Coronary artery (tissue), 2 donors: ENCODE measurements around the gene SLIT1.
A peak's percentile ranks its signal among the peaks of the same experiment; 100 is the strongest.

ENCODE experiments used
- DNase-seq: peaks from one replicate; pipeline ENCODE4 v3.0.0-alpha.2; 2017; ENCODE audit warnings: low spot score
- H3K27ac ChIP-seq, 2 donors: fragments of 200-600 bp; sonication (generic); one replicate each; pipeline ENCODE4 v1.5.1; 2016 to 2019
- H3K4me3 ChIP-seq: fragments of 200-600 bp; sonication (generic); 2 replicates; pipeline ENCODE4 v1.5.1; 2016; ENCODE audit warnings: mild to moderate bottlenecking, moderate library complexity
- TF ChIP-seq, protein P1 (sequence below): fragments of 200-600 bp; sonication (generic); IDR thresholded peaks from one replicate; pipeline ENCODE4 v1.5.1; 2019; ENCODE audit warnings: antibody characterized with exemption

The SLIT1 gene

DNA sequence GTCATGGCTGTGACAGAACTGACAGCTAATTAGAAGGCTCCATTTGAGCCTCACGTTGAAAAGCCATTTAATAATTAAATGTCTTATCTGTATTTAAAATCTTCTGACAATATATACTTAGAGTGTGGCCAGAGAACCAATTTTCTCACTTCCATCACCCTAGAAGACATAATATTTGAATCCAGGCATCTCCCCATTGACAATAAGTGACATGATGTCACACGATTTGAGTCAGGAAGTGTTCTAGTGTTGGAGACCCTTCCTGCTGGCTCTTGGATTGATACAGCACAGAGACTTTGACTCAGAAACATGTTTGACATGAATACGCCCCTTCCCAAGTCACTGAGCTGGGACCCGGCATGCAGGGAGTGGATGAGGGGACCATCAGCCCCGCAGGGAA, 85.9 kb downstream of the SLIT1 start:
- TF ChIP-seq, protein P1, sequence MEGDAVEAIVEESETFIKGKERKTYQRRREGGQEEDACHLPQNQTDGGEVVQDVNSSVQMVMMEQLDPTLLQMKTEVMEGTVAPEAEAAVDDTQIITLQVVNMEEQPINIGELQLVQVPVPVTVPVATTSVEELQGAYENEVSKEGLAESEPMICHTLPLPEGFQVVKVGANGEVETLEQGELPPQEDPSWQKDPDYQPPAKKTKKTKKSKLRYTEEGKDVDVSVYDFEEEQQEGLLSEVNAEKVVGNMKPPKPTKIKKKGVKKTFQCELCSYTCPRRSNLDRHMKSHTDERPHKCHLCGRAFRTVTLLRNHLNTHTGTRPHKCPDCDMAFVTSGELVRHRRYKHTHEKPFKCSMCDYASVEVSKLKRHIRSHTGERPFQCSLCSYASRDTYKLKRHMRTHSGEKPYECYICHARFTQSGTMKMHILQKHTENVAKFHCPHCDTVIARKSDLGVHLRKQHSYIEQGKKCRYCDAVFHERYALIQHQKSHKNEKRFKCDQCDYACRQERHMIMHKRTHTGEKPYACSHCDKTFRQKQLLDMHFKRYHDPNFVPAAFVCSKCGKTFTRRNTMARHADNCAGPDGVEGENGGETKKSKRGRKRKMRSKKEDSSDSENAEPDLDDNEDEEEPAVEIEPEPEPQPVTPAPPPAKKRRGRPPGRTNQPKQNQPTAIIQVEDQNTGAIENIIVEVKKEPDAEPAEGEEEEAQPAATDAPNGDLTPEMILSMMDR = no peak

DNA sequence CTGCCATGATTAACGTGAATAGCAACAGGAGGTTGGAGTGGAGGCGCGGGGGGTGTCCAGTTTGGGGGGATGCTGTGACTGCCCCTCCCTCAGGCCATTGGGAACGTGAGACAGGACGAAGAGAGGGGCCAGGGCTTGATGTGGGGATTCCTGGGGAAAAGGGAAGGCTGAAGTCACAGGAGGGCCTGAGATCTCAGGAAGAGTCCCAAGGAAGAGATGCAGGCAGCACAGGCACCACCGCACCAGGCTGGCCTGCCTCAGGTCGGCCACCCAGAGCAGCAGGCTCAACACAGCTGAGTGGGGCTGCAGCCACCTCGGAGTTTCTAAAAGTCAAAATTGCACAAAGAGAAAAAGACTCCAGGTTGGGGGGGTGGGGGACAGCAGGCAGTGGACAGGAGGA, 86.7 kb downstream of the SLIT1 start:
- Histone ChIP-seq H3K27ac (no peak overlapping the region), H3K4me3 (no peak overlapping the region)
- TF ChIP-seq, protein P1 = no peak
- DNase-seq = no peak

More for the DNA sequence above, 85.9 kb downstream of the SLIT1 start:
- no peak overlapping the region for H3K27ac ChIP-seq
- H3K4me3 ChIP-seq = no peak overlapping the region
- no peak for DNase-seq

DNA sequence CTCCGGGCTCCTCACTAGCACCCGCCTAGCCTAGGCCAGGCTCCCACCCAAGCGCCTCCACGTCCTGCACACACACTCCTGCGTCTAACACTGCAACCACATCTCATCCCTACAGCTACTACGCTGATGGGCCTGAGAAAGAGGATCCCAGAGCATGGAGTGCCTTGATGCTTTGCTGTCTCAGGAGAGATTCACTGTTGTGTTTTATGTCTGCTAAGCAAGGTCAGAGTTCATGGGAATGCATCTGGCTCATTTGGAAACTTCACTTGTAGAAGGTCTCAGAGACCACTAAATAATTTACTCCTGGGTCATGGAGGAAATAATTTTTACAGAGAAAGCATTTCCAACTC, 88.7 kb downstream of the SLIT1 start:
- DNase-seq = no peak
- TF ChIP-seq, protein P1 = no peak
- no peak overlapping the region for H3K27ac ChIP-seq

DNA sequence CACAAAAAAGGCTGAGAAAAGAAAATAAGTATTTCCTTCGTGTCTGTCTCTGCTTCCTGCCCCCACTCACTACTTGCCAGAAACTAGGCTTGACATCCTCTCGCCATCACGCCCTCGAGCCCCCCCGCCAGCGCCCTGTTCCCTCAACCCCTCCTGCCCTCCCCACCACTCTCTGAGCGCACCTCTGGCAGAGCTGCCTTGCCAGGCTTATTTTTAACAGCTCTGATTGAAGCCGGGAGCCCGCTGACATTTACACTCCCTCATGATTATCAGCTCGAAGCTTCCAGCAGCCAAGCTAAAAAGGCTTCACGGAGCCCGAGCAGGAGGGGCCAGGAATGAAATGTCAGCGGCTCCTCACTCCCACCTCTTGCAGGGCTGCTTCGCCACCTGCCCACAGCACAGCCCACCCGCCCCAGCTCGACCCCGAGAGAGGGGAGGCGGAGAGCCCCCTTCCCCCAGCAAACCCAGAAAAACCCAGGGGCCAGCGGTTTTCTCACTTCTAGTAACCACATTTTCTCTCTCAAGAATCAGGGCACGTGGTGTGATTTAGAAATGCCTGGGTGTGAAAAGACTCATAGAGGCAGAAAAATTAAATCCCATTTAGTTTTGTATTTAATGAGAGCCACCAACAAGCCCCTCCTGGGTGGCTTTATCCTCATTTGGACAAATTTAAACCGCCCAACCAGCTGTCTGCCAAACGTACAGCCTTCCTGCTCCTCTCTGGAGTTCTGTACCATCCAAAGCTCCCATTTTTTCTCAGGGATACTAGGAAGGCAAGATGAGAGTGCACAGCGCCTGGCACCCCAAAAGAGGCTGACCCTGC, 89.3 kb downstream of the SLIT1 start:
- no peak for DNase-seq
- Histone ChIP-seq H3K4me3 (peak overlapping the region; percentile 40), H3K27ac (no peak overlapping the region)
- TF ChIP-seq, protein P1 = no peak

More for the DNA sequence above, 88.7 kb downstream of the SLIT1 start:
- H3K4me3 ChIP-seq = no peak overlapping the region

DNA sequence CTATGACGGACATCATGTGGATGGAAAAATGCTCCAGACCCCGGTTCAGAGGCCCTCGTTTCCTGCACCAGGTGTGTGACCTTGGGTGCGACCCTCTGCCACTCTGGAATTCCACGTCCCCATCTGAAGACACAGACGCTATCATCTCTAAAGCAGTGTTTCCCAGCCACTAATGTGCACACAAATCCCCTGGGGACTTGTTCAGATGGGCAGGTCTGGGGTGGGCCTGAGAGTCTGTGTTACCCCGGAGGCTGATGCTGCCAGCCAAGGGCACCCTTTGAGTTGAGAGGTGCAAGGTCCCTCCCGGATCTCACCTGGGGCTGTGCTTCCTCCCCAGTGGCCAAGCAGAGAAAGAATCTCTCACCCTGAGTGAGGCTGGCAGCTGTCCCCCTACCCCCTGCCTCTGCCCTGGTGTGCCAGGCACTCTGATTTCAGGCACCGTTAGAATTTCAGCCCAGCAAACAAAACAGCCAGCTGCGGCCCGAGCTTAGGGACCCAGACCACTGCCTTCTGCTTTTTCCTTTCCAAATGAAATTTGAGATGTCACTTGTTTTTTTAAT, 90.0 kb downstream of the SLIT1 start:
- H3K4me3 ChIP-seq = peak overlapping the region; percentile 40
- no peak for DNase-seq
- no peak overlapping the region for H3K27ac ChIP-seq
- TF ChIP-seq, protein P1 = no peak

DNA sequence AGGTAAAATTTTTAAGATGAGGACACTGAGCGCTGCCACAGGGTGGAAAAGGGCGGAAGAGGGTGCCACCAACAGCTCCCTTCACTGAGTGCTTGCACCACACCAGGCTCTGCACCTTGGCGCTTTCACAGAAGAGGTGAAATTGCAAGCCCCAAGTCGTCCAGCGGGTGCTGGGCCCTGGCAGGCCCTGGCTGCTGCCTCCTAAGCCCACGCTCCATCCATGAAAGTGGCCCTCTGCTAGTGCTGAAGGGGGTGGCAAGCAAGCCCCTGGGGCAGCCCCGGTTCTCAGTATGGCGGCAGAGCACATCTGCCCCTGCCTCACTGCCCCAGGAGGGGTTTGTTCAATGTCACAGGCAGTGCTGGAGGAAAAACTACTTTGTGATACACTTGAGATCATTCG, 95.1 kb downstream of the SLIT1 start:
- DNase-seq = no peak
- no peak overlapping the region for H3K4me3 ChIP-seq
- TF ChIP-seq, protein P1 = no peak
- H3K27ac ChIP-seq = no peak overlapping the region

DNA sequence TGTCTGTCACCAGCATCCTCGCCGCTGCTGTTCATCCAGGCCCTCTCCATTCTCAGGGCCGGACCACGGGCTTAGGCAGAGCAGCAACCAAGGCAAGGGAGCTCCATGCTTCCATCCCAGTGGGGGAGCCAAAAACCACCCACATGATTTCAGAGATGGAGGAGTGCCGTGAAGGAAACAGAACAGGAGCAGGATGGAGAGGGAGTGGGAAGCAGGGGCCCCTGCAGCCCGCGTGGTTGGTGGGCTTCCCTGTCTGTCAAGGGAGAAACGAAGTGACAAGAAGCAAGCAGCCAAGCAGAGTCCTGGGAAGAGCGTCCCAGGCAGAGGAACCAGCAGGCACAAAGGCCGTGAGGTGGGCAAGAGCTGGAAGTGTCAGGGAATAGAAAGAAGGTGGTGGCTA, 95.7 kb downstream of the SLIT1 start:
- Histone ChIP-seq H3K4me3 (no peak overlapping the region), H3K27ac (no peak overlapping the region)
- TF ChIP-seq, protein P1 = no peak
- no peak for DNase-seq
